ENCODE measurements around the gene CELF4.

GRCh38 chr18:37492952-37493351, 72.6 kb downstream of the CELF4 start:
- TF ChIP-seq CTCF (conservative IDR thresholded peaks at IDR 0.05) (no peak), ZFX (IDR thresholded peaks at IDR 0.05) (no peak)

All from C4-2B (cell line).